H4 (cell line): ENCODE data around the gene CENPL. TPM values are rescaled to one million over a fixed set of nuclear protein-coding genes. Genes with fewer than 3 reads are reported as not detected.

ENCODE experiments used
- DNase-seq: peaks from one replicate; pipeline ENCODE4 v3.0.0-alpha.2; 2015; ENCODE audit warnings: low spot score
- total RNA-seq: library from RNA; depleted of rRNA; stranded (reverse); fragments of >200 nt; shearing (Covaris generic); gene quantifications from 2 replicates; pipeline ENCODE4 v1.2.3, GENCODE V29; 2014; rRNA removed

CENPL gene
- total RNA-seq, 1 experiment from 2014 or later = 27.6 TPM

GRCh38 chr1:173758110-173758509, 66.6 kb downstream of the CENPL start:
- no peak for DNase-seq

DNA sequence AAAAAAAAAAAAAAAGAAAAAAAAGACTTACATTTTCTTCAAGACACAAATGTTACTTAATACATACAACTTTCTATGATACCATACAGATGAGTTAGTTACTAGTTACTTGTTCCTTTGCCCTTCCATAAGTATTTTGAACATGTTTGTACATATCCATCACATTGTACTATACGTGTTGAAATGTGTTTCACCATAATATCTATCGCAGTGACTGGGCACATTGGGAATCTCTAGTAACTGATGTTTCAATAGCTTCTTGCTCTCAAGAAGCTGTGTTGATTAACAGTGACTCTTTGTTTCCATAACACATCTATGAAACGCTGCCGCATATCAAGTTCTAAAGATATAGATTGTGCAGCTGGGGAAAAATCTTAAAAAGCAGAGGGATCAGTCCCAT, 67.0 kb downstream of the CENPL start:
- no peak for DNase-seq

DNA sequence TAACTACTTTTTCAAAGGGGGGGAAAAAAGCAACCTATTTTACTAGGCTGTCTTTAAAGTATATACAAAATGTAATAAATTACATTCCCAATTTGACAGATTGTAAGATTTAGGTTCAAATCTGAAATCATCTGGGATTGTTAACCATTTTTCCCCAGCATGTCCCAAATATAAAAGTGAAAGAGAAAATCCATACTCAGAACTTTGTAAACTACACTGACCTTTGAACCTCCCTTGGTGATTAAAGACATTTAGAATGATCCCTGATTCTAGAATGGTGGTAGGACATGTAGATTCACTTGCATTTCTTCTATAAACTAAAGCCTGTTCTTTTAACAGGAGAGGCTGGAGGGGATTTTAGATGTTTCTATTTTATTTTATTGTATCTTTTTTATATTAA, 70.9 kb downstream of the CENPL start:
- DNase-seq = no peak

Other genes with a start within 250 kb of the CENPL start
- not detected in 2 replicates for gene SLC9C2, start 221.8 kb downstream of the CENPL start, total RNA-seq
- gene TEX50, start 189.5 kb downstream of the CENPL start, total RNA-seq = not detected in 2 replicates
- 0.08 TPM in 1 of 2 replicates, not detected in the other for gene ANKRD45, start 155.0 kb downstream of the CENPL start, total RNA-seq
- 10.6 and 15.1 TPM in 2 replicates for gene KLHL20, start 109.9 kb downstream of the CENPL start, total RNA-seq
- 24.7 and 27.8 TPM in 2 replicates for gene DARS2, start 210 bp downstream of the CENPL start, total RNA-seq
- 335 and 341 TPM in 2 replicates for gene GAS5, start 43.1 kb upstream of the CENPL start, total RNA-seq
- gene ZBTB37, start 43.5 kb upstream of the CENPL start, total RNA-seq = 2.0 and 2.3 TPM in 2 replicates
- gene SERPINC1, start 92.4 kb upstream of the CENPL start, total RNA-seq = not detected in 2 replicates
- 8.8 and 9.5 TPM in 2 replicates for gene RC3H1, start 197.5 kb upstream of the CENPL start, total RNA-seq